Common myeloid progenitor, CD34-positive (primary cell): ENCODE data around the gene GPR15.

Experiments
- CTCF ChIA-PET: fragments of 350-600 bp; sonication (Branson Sonifier 250); formaldehyde crosslinking; loops from one replicate; lab custom pipeline; 2021; ENCODE audit warnings: antibody characterized with exemption; lab: Charles Lee
- POLR2A ChIA-PET: fragments of 350-600 bp; sonication (Branson Sonifier 250); formaldehyde crosslinking; loops from one replicate; lab custom pipeline; 2021; ENCODE audit warnings: antibody characterized with exemption; lab: Charles Lee
- DNase-seq, 3 donors: peaks; one replicate each; pipeline versions ENCODE4 v3.0.0 to v3.0.0-alpha.2; 2013
- H3K27ac ChIP-seq, 2 experiments: 1 replicate in 1 of 2; 2 replicates in 1 of 2; pipeline ENCODE4 v1.7.0; 2013; ENCODE audit warnings: inconsistent platforms in 2 of 2, low read length in 2 of 2, mild to moderate bottlenecking in 2 of 2, low read depth in 1 of 2, moderate library complexity in 1 of 2; ENCODE audit not compliant: severe bottlenecking in 2 of 2, insufficient read depth in 1 of 2, poor library complexity in 1 of 2
- H3K27me3 ChIP-seq, 5 experiments: replicated peaks in 2 of 5; 1 replicate in 3 of 5; 2 replicates in 2 of 5; pipeline versions ENCODE4 v1.6.1 to v1.7.0; 2013; ENCODE audit warnings: low read length in 4 of 5, mild to moderate bottlenecking in 2 of 5, moderate library complexity in 2 of 5, inconsistent platforms in 1 of 5; ENCODE audit not compliant: insufficient read depth in 5 of 5, control insufficient read depth in 4 of 5
- H3K36me3 ChIP-seq, 4 experiments: 1 replicate in 2 of 4; 2 replicates in 2 of 4; pipeline versions ENCODE4 v1.6.1 to v1.7.0; 2013; ENCODE audit warnings: low read length in 3 of 4, control low read depth in 1 of 4, mild to moderate bottlenecking in 1 of 4; ENCODE audit not compliant: control insufficient read depth in 4 of 4, insufficient read depth in 4 of 4
- H3K4me1 ChIP-seq, 4 experiments: 1 replicate in 3 of 4; 2 replicates in 1 of 4; pipeline versions ENCODE4 v1.6.1 to v1.7.1; 2013; ENCODE audit warnings: low read length in 3 of 4, mild to moderate bottlenecking in 3 of 4, control low read depth in 1 of 4, inconsistent platforms in 1 of 4, moderate library complexity in 1 of 4; ENCODE audit not compliant: control insufficient read depth in 4 of 4, insufficient read depth in 4 of 4; ENCODE audit errors: control extremely low read depth in 1 of 4
- H3K4me3 ChIP-seq, 7 experiments: 1 replicate in 4 of 7; 2 replicates in 3 of 7; pipeline versions ENCODE4 v1.5.1 to v1.7.0; 2013; ENCODE audit warnings: mild to moderate bottlenecking in 7 of 7, low read length in 6 of 7, moderate library complexity in 6 of 7, inconsistent platforms in 2 of 7, low read depth in 2 of 7, control low read depth in 1 of 7; ENCODE audit not compliant: insufficient read depth in 4 of 7, control insufficient read depth in 1 of 7; ENCODE audit errors: extremely low read depth in 1 of 7
- H3K9me3 ChIP-seq, 5 experiments: 1 replicate in 4 of 5; 2 replicates in 1 of 5; pipeline versions ENCODE4 v1.6.1 to v1.7.1; 2013; ENCODE audit warnings: low read length in 4 of 5, mild to moderate bottlenecking in 2 of 5, inconsistent platforms in 1 of 5, low read depth in 1 of 5, moderate library complexity in 1 of 5; ENCODE audit not compliant: control insufficient read depth in 4 of 5, insufficient read depth in 2 of 5; ENCODE audit errors: control extremely low read depth in 1 of 5
- WGBS: methylation state at CpG from one replicate; pipeline ENCODE4 v1.1.5; 2013; ENCODE audit not compliant: insufficient coverage; 5-methylcytosine and 5-hydroxymethylcytosine counted together

GPR15 gene

GRCh38 chr3:98573181-98573728, 41.5 kb downstream of the GPR15 start:
- ChIA-PET POLR2A (no interaction called here), CTCF (interaction anchor here (1.1 to 1.2 kb wide), 2 partner anchors 84 to 534 kb away, joined by 4 to 5 read pairs; no protein-coding TSS in a partner anchor)
- peaks cover 2 to 10% (median 7%) of the 10 kb centered on the region in 4 experiments for H3K36me3 ChIP-seq
- H3K27me3 ChIP-seq, result no peaks in the 10 kb centered on the region
- H3K27ac ChIP-seq, result no peak overlapping the region
- peak in 1 of 3 donors; percentile 43 for DNase-seq
- whole genome bisulfite sequencing, result 9% methylated on average over 1 of the region's 2 CpGs
- H3K9me3 ChIP-seq, result peaks cover 0 to 2% (median 0%) of the 10 kb centered on the region in 5 experiments
- H3K4me1 ChIP-seq, result peaks cover 0 to 7% (median 0%) of the 10 kb centered on the region in 4 experiments
- H3K4me3 ChIP-seq, result no peak overlapping the region

GRCh38 chr3:98574132-98574531, 42.4 kb downstream of the GPR15 start:
- ChIA-PET CTCF (interaction anchor here (0.8 to 0.9 kb wide), 2 partner anchors 9 to 53 kb away, joined by 3 read pairs; no protein-coding TSS in a partner anchor), POLR2A (no interaction called here)
- no peak for DNase-seq

GRCh38 chr3:98577178-98577895, 45.6 kb downstream of the GPR15 start:
- no peaks in the 10 kb centered on the region for H3K27me3 ChIP-seq
- peaks cover 0 to 7% (median 0%) of the 10 kb centered on the region in 4 experiments for H3K4me1 ChIP-seq
- peaks cover 0 to 2% (median 0%) of the 10 kb centered on the region in 5 experiments for H3K9me3 ChIP-seq
- no peak for DNase-seq
- H3K4me3 ChIP-seq, result no peak overlapping the region
- peaks cover 14 to 28% (median 20%) of the 10 kb centered on the region in 4 experiments for H3K36me3 ChIP-seq
- CTCF ChIA-PET, result interaction anchor here (1.3 kb wide), 1 partner anchor 16 kb away, joined by 3 read pairs; the partner anchor contains the start of gene CPOX
- 96% methylated on average over 3 of the region's 4 CpGs for WGBS
- POLR2A ChIA-PET, result no interaction called here
- H3K27ac ChIP-seq, result no peak overlapping the region

More at GRCh38 chr3:98574132-98574531, 42.4 kb downstream of the GPR15 start:
- H3K27me3 ChIP-seq, result no peaks in the 10 kb centered on the region
- H3K9me3 ChIP-seq, result peaks cover 0 to 2% (median 0%) of the 10 kb centered on the region in 5 experiments
- peaks cover 0 to 7% (median 0%) of the 10 kb centered on the region in 4 experiments for H3K4me1 ChIP-seq
- no peak overlapping the region for H3K4me3 ChIP-seq
- no peak overlapping the region for H3K27ac ChIP-seq
- WGBS, result 67% methylated on average over 1 of the region's 6 CpGs
- H3K36me3 ChIP-seq, result peaks cover 7 to 10% (median 10%) of the 10 kb centered on the region in 4 experiments

GRCh38 chr3:98580401-98581386, 48.9 kb downstream of the GPR15 start:
- Histone ChIP-seq H3K4me3 (no peak overlapping the region), H3K27ac (no peak overlapping the region), H3K27me3 (no peaks in the 10 kb centered on the region), H3K36me3 (peaks cover 18 to 45% (median 32%) of the 10 kb centered on the region in 4 experiments), H3K9me3 (peaks cover 0 to 2% (median 0%) of the 10 kb centered on the region in 5 experiments), H3K4me1 (no peaks in the 10 kb centered on the region)
- DNase-seq, result no peak
- ChIA-PET CTCF (interaction anchor here (1.1 to 1.2 kb wide), 2 partner anchors 9 to 10 kb away, joined by 4 read pairs; no protein-coding TSS in a partner anchor), POLR2A (no interaction called here)
- WGBS, result 98% methylated on average over 6 of the region's 8 CpGs

GRCh38 chr3:98581474-98581873, 49.7 kb downstream of the GPR15 start:
- DNase-seq, result no peak
- CTCF ChIA-PET, result interaction anchor here (1.1 to 1.2 kb wide), 2 partner anchors 9 to 11 kb away, joined by 4 read pairs; no protein-coding TSS in a partner anchor
- Histone ChIP-seq H3K27ac (no peak overlapping the region), H3K4me3 (no peak overlapping the region), H3K36me3 (peaks cover 20 to 50% (median 35%) of the 10 kb centered on the region in 4 experiments), H3K9me3 (no peaks in the 10 kb centered on the region), H3K27me3 (no peaks in the 10 kb centered on the region), H3K4me1 (no peaks in the 10 kb centered on the region)
- no CpG with 5 or more reads among the region's 1 CpG for WGBS
- POLR2A ChIA-PET, result no interaction called here

- H3K4me3 ChIP-seq, result no peak overlapping the region
- no peak for DNase-seq
- WGBS, result 94% methylated on average over 1 of the region's 1 CpG
- POLR2A ChIA-PET, result no interaction called here
- H3K27me3 ChIP-seq, result no peaks in the 10 kb centered on the region
- no peak overlapping the region for H3K27ac ChIP-seq
- peaks cover 20 to 48% (median 35%) of the 10 kb centered on the region in 4 experiments for H3K36me3 ChIP-seq
- CTCF ChIA-PET, result interaction anchor here (1.1 to 1.2 kb wide), 2 partner anchors 10 to 11 kb away, joined by 4 read pairs; no protein-coding TSS in a partner anchor
- H3K4me1 ChIP-seq, result no peaks in the 10 kb centered on the region
- no peaks in the 10 kb centered on the region for H3K9me3 ChIP-seq
These were observed 50.3 kb downstream of the GPR15 start for GRCh38 chr3:98582042-98582441.
